GM21737 (cell line): ENCODE results near the gene SUSD4.

Experiments used
- ATAC-seq: cut with Tn5 transposase; IDR thresholded peaks from one replicate; pipeline ENCODE4 v1.9.1; 2021; ENCODE audit warnings: mild to moderate bottlenecking, moderate library complexity; ENCODE audit not compliant: unreplicated experiment

The SUSD4 gene

GRCh38 chr1:223331301-223331700 lies 32.7 kb downstream of the SUSD4 start:
- ATAC-seq, result no peak

DNA sequence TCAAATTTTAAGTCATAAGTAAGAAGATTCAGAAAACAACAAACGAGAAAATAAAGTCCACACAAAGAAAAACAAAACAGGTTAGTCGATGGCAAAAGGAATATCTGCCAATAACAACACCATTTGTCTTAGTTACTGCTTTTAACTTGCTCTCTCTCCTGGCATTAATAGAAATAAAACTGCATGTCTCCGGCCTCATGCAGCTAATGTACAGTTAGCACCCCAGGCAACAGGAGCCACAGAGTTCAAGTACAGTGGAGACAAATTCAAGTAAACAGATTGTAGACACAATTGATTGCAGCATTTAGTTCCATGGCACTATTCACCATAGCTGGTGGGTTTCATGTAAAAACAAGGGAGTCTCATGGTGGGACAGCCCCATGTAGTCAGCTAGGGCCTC lies 33.5 kb downstream of the SUSD4 start:
- no peak for ATAC-seq

- no peak for ATAC-seq
These were observed 34.1 kb downstream of the SUSD4 start for GRCh38 chr1:223329664-223330415.

- ATAC-seq, result no peak
These were observed 34.7 kb downstream of the SUSD4 start for GRCh38 chr1:223329252-223329651.

DNA sequence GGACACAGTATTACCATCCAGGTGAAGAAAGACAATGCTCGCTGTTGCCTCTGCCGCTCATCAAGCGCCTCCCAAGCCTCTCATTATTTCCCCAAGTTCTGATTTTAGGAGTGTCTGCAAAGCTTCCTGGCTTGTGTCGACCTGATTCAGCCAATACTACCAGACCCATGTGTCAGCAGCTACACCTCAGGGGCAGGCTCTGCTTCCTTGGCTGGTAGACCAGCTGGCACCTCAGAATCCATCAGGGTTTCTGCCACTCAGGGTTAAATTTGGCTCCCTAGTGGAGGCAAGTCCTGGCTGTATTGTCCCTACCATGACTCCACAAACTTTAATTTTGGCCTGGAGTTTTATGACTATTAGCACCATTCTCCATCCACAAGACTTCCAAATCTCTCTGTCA lies 35.4 kb downstream of the SUSD4 start:
- no peak for ATAC-seq

GRCh38 chr1:223326776-223327175 lies 37.2 kb downstream of the SUSD4 start:
- ATAC-seq, result no peak

DNA sequence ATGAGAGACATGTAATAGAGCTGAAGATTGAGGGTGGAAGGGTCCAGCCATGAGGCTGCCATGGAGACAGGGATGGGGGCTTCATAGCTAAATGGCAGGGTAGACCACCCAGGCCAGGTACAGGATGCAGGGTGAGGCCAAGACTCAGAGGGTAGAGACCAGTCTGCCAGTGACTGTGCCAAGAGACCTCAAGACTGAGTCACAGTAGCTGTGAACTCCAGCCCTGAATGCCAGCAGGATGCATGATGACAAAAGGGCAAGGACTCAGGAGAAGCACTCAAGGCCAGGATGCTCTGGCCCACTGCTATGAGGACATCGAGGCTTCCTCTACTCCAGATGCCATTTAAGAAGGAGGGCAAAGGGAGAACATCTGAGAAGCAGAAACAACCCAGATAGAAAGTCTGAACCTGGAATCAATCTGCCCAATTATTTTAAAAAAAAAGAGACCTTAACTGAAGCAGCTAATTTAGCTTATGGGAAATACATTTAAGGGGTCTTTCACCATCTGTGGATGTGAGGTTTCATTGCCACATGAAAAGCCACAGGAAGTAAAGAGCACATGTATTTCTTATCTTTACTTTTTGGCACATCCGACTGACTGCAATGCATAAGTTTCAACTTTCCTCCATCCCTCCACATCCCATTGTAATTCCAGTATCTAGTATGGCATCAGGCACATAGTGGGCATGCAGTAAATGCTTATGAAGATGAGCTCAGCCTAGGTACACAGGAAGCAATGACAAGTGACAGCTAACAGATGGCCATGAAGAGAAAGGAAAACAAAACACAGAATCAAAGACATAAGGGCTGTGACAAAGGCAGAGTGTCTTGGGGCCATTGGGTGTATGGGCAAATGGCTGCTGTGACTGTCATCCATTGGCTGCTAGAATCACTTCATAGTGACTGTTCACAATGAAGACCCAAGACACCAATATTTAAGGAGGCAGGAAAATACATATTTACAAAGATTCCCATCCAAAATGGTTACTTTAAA lies 40.2 kb downstream of the SUSD4 start:
- ATAC-seq, result no peak

GRCh38 chr1:223322868-223323267 lies 41.1 kb downstream of the SUSD4 start:
- no peak for ATAC-seq

DNA sequence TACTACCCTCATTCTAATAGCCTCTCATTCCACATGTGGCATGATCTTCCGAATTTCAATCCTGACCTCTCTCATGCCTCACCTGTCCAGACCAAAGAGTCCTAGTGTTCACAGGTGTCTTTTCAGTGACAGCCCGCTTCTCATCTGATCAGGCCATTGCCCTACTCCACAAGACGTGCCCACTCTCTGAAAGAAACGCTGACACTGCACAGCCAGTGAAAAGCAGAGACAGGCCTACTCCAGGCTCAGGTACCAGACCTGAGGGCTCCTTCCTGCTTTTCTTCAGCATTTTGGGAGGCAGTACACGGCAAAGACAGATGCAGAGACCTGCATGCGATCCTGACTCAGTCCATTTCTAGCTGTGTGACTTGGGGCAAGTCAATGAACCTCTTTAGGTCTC lies 43.0 kb downstream of the SUSD4 start:
- ATAC-seq, result no peak

DNA sequence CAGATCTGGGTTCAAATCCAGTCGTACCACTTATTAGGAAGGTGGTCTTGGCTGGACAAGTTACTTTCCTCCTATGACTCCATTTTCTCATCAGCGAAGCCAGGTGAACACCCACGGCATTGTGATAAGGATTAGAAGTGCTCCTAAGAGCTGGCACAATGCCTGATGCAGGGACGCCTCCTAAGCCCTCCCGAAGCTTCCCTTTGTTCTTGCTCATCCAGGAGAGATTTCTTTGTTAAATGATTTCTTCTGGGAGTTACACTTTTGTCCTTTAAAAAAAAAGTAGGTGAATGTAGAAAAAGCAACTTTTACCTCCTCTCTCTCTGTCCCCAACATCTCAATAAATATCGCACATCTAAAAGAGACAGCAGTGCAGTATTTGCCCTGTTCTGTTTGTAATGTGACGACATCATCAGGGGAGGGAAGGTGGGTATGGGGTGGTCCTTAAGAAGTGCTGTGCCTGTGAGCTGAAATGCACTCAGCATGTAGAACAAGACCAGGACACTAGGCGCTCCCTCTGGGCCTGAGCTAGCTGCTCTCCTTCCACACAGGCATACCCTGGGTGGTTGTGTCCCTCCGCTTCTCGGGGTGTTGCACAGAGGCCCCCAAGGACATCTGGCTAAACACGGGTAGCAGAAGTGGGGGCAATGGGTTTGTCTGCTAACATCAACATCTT lies 43.9 kb downstream of the SUSD4 start:
- no peak for ATAC-seq

DNA sequence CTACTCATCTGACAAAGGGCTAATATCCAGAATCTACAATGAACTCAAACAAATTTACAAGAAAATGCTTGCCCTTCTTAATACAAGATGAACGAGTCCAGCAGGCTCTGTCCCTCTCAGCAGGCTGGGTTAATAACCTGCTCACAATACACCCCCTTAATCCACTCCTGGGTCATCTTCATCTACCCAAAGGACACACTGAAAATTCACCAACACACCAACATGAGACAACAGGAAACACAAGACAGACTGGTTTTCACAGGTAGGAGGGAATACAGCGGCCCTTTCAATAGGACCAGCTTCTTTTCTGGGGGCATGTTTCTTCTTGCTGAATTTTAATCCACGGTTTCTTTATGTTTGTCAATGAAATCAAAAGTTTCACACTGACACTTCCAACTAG lies 44.6 kb downstream of the SUSD4 start:
- ATAC-seq, result no peak

GRCh38 chr1:223316082-223316481 lies 47.9 kb downstream of the SUSD4 start:
- ATAC-seq, result no peak

- no peak for ATAC-seq
These were observed 48.3 kb downstream of the SUSD4 start for GRCh38 chr1:223315665-223316064.

- no peak for ATAC-seq
These were observed 50.6 kb downstream of the SUSD4 start for GRCh38 chr1:223313415-223313754.

DNA sequence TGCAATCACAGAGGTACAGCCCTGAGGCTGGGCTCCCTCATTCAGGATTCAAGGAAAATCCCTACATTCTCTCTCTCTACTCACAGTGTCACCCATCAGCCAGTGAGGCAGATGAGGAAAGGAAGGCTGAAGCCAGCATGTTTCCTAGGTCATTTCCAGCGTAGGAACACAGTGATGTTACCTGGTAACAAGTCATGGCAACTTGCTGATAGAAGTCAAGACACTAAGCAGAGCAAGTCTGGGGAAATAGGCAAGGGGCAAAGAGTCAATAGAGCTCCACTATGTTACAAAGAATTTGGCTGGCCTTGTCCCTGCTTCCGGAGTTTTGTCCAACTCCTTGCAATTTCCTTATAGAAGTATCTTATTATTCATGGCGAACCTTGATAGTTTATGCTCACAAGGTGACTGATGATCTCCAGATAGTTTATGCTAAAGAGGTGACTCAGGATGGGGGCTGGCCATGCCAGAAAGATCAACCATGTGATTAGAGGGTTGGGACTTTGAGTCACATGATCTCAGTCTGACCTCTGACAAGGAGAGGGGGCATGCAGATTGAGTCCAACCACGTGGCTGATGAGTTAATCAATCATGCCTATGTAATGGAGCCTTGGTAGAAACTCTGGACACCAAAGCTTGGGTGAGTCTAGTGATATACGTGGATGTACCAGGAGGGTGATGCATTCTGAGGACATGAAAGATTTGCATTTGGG lies 51.1 kb downstream of the SUSD4 start:
- no peak for ATAC-seq

DNA sequence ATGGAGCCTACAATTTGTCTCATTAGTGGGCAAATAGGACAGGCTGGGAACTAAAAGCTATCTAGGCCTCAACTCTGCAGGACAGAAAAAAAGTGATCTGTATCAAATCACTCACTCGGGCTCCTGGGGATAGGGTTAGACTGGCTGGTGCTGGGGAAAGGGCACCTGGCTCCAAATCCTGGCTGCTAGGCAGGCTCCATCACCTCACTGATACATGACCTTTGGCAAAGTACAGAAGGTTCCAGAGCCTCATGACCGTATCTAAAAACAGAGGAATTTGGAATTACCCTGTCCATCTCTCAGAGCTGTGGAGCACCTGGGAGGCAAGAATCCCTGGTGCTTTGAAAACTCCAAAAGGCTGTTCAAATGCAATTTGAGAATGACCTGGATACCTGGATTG lies 51.7 kb downstream of the SUSD4 start:
- ATAC-seq, result no peak

- ATAC-seq, result no peak
These were observed 52.1 kb downstream of the SUSD4 start for GRCh38 chr1:223311826-223312225.

- ATAC-seq, result no peak
These were observed 55.8 kb downstream of the SUSD4 start for GRCh38 chr1:223308136-223308535.

- no peak for ATAC-seq
These were observed 56.4 kb downstream of the SUSD4 start for GRCh38 chr1:223307544-223307943.

GRCh38 chr1:223304931-223305330 lies 59.0 kb downstream of the SUSD4 start:
- no peak for ATAC-seq

DNA sequence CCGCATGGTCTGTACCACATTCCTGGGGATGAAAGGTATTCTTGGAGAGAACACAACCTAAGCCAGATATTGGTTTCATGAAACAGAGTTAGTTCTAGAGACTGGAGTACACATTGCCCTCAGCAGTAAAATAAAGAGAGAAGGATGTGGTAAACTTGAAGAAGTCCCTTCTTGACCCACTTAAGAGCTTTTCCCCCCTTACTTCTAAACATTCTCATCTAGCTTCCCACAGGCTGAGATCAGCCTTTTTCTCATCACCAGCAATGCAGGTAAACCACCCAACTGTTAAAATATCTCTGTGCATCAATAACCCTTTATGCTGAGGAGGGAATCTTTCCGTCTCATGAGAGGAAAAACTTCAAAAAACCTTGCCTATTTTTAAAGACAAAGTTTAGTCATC lies 62.6 kb downstream of the SUSD4 start:
- ATAC-seq, result no peak
